Measurements from ENCODE around the gene CEP112. TPM values are rescaled to one million over a fixed set of nuclear protein-coding genes. Genes with fewer than 3 reads are reported as not detected.

Gene CEP112
- total and polyA plus RNA-seq, 2 of the 4 experiments (the other 2 are of a cell fraction), result 2.5 to 5.6 TPM

GRCh38 chr17:66240013-66240412 is 48.1 kb upstream of the CEP112 start:
- DNase-seq (no peak), ATAC-seq (ENCODE audit: low read depth) (no peak)
- no peak overlapping the region for H3K56ac ChIP-seq (ENCODE audit: extremely low read depth, insufficient read depth, low read length)
- in situ Hi-C loops (cut with MboI; ENCODE audit: low sequenced_read_pairs) (no loop called here), dilution Hi-C loops (cut with HindIII; ENCODE audit: low sequenced_read_pairs, unreplicated experiment) (no loop called here), intact Hi-C loops (cut with micrococcal nuclease) (no loop called here)
- H2BK20ac ChIP-seq (ENCODE audit: low read depth, low read length), result 0 out of 2 replicates have a peak overlapping the region, but pooled peaks have one; percentile 9
- H2AFZ ChIP-seq (replicated peaks; ENCODE audit: low read length, poor library complexity), result no peak overlapping the region
- H3K36me3 ChIP-seq (ENCODE audit: control insufficient read depth, insufficient read depth, low read length), result no peaks in the 10 kb centered on the region
- H4K20me1 ChIP-seq (ENCODE audit: insufficient read depth, low read length), result no peaks in the 10 kb centered on the region
- no peak overlapping the region; the same call in 1 of the 2 replicates for H2BK120ac ChIP-seq (ENCODE audit: low read depth, low read length)
- no peak for TF ChIP-seq ELK1 (IDR thresholded peaks at IDR 0.05; ENCODE audit: borderline replicate concordance, low read depth, low read length)
- no peak for TF ChIP-seq RCOR1 (IDR thresholded peaks at IDR 0.05; ENCODE audit: insufficient replicate concordance, low read length)
- no peak for TF ChIP-seq CEBPB (IDR thresholded peaks at IDR 0.05; ENCODE audit: low read depth, low read length)
- TF ChIP-seq FOS (IDR thresholded peaks at IDR 0.05; ENCODE audit: low read depth, low read length), result no peak
- TF ChIP-seq SMC3 (IDR thresholded peaks at IDR 0.05; ENCODE audit: low read depth, low read length), result no peak
- no peak for TF ChIP-seq MAFK (IDR thresholded peaks at IDR 0.05; ENCODE audit: low read depth, low read length)
- no peak for TF ChIP-seq CHD1 (IDR thresholded peaks at IDR 0.05; ENCODE audit: low read depth, low read length)
- no peak for TF ChIP-seq POLR2A (IDR thresholded peaks at IDR 0.05; ENCODE audit: low read depth, low read length)
- no peak for TF ChIP-seq USF2 (IDR thresholded peaks at IDR 0.05; ENCODE audit: low read depth, low read length)
- TF ChIP-seq NFE2L2 (IDR thresholded peaks at IDR 0.05; ENCODE audit: low read depth, low read length), result no peak
- TF ChIP-seq MAZ (IDR thresholded peaks at IDR 0.05; ENCODE audit: borderline replicate concordance, low read depth, low read length), result no peak
- no peak overlapping the region for H2AK9ac ChIP-seq (replicated peaks; ENCODE audit: low read depth, low read length, poor library complexity)
- BruUV-seq (replicated peaks), result no TSS peak
- no peak overlapping the region for H3K4me2 ChIP-seq (ENCODE audit: low read depth, low read length)
- 95% methylated on average over 3 of the region's 6 CpGs; no CpG with 5 or more reads in 1 of the 2 experiments for WGBS, 2 experiments (ENCODE audit: extremely low coverage in 2 of 2, insufficient read length in 1 of 2)
- no peak overlapping the region for H3K23ac ChIP-seq (ENCODE audit: low read depth, low read length)
- 0 out of 2 replicates have a peak overlapping the region, but pooled peaks have one; percentile 4 for H3K4ac ChIP-seq (ENCODE audit: low read depth, low read length)
- H3K27me3 ChIP-seq (ENCODE audit: control insufficient read depth, insufficient read depth, low read length), result no peaks in the 10 kb centered on the region
- no peak overlapping the region for H3K18ac ChIP-seq (ENCODE audit: low read depth, low read length)
- H2BK15ac ChIP-seq (ENCODE audit: low read depth, low read length), result 0 out of 3 replicates have a peak overlapping the region, but pooled peaks have one; percentile 1
- H3K14ac ChIP-seq (replicated peaks; ENCODE audit: low read depth, low read length), result no peak overlapping the region
- ChIA-PET POLR2A (ENCODE audit: unreplicated experiment) (no interaction called here), CTCF (no interaction called here)
- H4K8ac ChIP-seq (ENCODE audit: low read depth in 2 of 2, low read length in 2 of 2), result peak overlapping the region in 1 of 2 experiments; percentile 43; a peak in 1 of 4 replicates
- H3K9ac ChIP-seq (ENCODE audit: low read depth, low read length), result no peak overlapping the region
- no peak overlapping the region for H4K91ac ChIP-seq (ENCODE audit: insufficient read depth, low read depth, low read length)
- H3K9me1 ChIP-seq (ENCODE audit: insufficient read depth, low read length), result no peaks in the 10 kb centered on the region
- no peaks in the 10 kb centered on the region for H3K4me1 ChIP-seq (ENCODE audit: control insufficient read depth, insufficient read depth, low read length)
- H3K27ac ChIP-seq (ENCODE audit: insufficient read depth, low read length), result no peak overlapping the region; the same call in 1 of the 2 replicates
- H3K4me3 ChIP-seq (ENCODE audit: insufficient read depth, low read depth, low read length), result no peak overlapping the region
- no peak overlapping the region for H4K5ac ChIP-seq (ENCODE audit: low read depth, low read length)
- no peaks in the 10 kb centered on the region for H3K79me1 ChIP-seq (ENCODE audit: low read depth in 1 of 2, low read length in 2 of 2)
- H3K9me3 ChIP-seq (ENCODE audit: control insufficient read depth, insufficient read depth, low read length), result no peaks in the 10 kb centered on the region
- 0 out of 2 replicates have a peak overlapping the region, but pooled peaks have one; percentile 34 for H2AK5ac ChIP-seq (ENCODE audit: low read depth, low read length)
- no peak overlapping the region for H2BK5ac ChIP-seq (ENCODE audit: low read depth, low read length, poor library complexity, severe bottlenecking)

Measured in IMR-90 (cell line).